HCT116 (cell line): ENCODE data around the gene CHSY1. TPM values are rescaled to one million over a fixed set of nuclear protein-coding genes. Genes with fewer than 3 reads are reported as not detected.

Experiments
- ATAC-seq: fragments of 200-7000 bp; cut with Tn5 transposase; 2 replicates; pipeline ENCODE4 v1.9.1; 2020; ENCODE audit warnings: mild to moderate bottlenecking, moderate library complexity
- BruUV-seq: library from RNA; stranded (reverse); fragments of 400-500 nt; replicated peaks from 2 replicates; lab custom pipeline; 2021; lab: Mats Ljungman, UMichigan
- CTCF ChIA-PET: fragments of 300-600 bp; sonication (Branson Sonifier 250); formaldehyde crosslinking; loops from one replicate; lab custom pipeline; 2021; ENCODE audit warnings: antibody characterized with exemption; lab: Charles Lee
- POLR2A ChIA-PET: fragments of 300-600, 350-600 bp; sonication (Branson Sonifier 250); formaldehyde crosslinking; loops from one replicate; lab custom pipeline; 2021; ENCODE audit warnings: antibody characterized with exemption; lab: Charles Lee
- RAD21 ChIA-PET, 2 experiments: fragments of 300-600 bp; sonication (Branson Sonifier 250); formaldehyde crosslinking; loops; one replicate each; lab custom pipeline; 2023; ENCODE audit warnings: low total read pairs in 2 of 2; ENCODE audit not compliant: uncharacterized antibody in 2 of 2, unreplicated experiment in 2 of 2, low non-redundant PET in 1 of 2; lab: Charles Lee
- DNase-seq: peaks from one replicate; pipeline ENCODE4 v3.0.0-alpha.2; 2010; ENCODE audit warnings: low read depth, low spot score
- H2AFZ ChIP-seq: fragments of 200-600 bp; shearing (Covaris generic), sonication (generic); 2 replicates; pipeline ENCODE4 v1.6.1; 2017; ENCODE audit warnings: low read depth, mixed run types, mixed read lengths, antibody characterized with exemption, low read length; ENCODE audit not compliant: poor library complexity, severe bottlenecking
- H3K27ac ChIP-seq: 2 replicates; pipeline ENCODE4 v1.5.1; 2012; ENCODE audit warnings: low read depth, low read length
- H3K27me3 ChIP-seq: fragments of 200-600 bp; sonication (generic); 2 replicates; pipeline ENCODE4 v1.6.1; 2016; ENCODE audit warnings: mixed run types, low read length, mixed read lengths; ENCODE audit not compliant: insufficient read depth
- H3K36me3 ChIP-seq, 2 experiments: fragments of 200-500 bp in 1 of 2; fragments of 200-600 bp in 1 of 2; sonication (Bioruptor generic) in 1 of 2; sonication (generic) in 1 of 2; 2 replicates each; pipeline versions ENCODE4 v1.5.1 to v1.6.1; 2014 to 2016; ENCODE audit warnings: low read length in 2 of 2, inconsistent platforms in 1 of 2, mixed read lengths in 1 of 2, mixed run types in 1 of 2; ENCODE audit not compliant: insufficient read depth in 2 of 2, control insufficient read depth in 1 of 2
- H3K4me1 ChIP-seq, 2 experiments: fragments of 200-600 bp in 1 of 2; sonication (generic) in 1 of 2; 2 replicates each; pipeline versions ENCODE4 v1.5.1 to v1.6.1; 2012 to 2017; ENCODE audit warnings: low read length in 2 of 2, inconsistent platforms in 1 of 2, mild to moderate bottlenecking in 1 of 2, mixed read lengths in 1 of 2, mixed run types in 1 of 2, moderate library complexity in 1 of 2; ENCODE audit not compliant: insufficient read depth in 2 of 2, control insufficient read depth in 1 of 2
- H3K4me2 ChIP-seq: fragments of 200-600 bp; sonication (generic); 2 replicates; pipeline ENCODE4 v1.6.1; 2017; ENCODE audit warnings: mixed run types, low read length, mixed read lengths
- H3K4me3 ChIP-seq, 2 experiments: fragments of 200-600 bp in 1 of 2; sonication (generic) in 1 of 2; replicated peaks in 1 of 2; 2 replicates each; pipeline ENCODE4 v1.5.1; 2011 to 2016; ENCODE audit warnings: low read length in 2 of 2, control low read depth in 1 of 2, low read depth in 1 of 2, mild to moderate bottlenecking in 1 of 2, mixed read lengths in 1 of 2, mixed run types in 1 of 2
- H3K79me2 ChIP-seq: fragments of 200-600 bp; sonication (generic); 2 replicates; pipeline ENCODE4 v1.6.1; 2017; ENCODE audit warnings: mild to moderate bottlenecking, mixed run types, low read length, moderate library complexity, mixed read lengths; ENCODE audit not compliant: insufficient read depth
- H3K9ac ChIP-seq: fragments of 200-600 bp; sonication (generic); 2 replicates; pipeline ENCODE4 v1.6.1; 2016; ENCODE audit warnings: low read length, mixed read lengths
- H3K9me2 ChIP-seq: fragments of 200-600 bp; sonication (generic), shearing (Covaris generic); 2 replicates; pipeline ENCODE4 v1.6.1; 2017; ENCODE audit warnings: mixed run types, mild to moderate bottlenecking, moderate library complexity; ENCODE audit not compliant: insufficient read depth
- H3K9me3 ChIP-seq, 2 experiments: fragments of 200-500 bp in 1 of 2; fragments of 200-600 bp in 1 of 2; sonication (Bioruptor generic) in 1 of 2; sonication (generic) in 1 of 2; 2 replicates each; pipeline ENCODE4 v1.6.1; 2014 to 2017; ENCODE audit warnings: low read length in 2 of 2, mixed read lengths in 2 of 2, inconsistent platforms in 1 of 2, low read depth in 1 of 2, mild to moderate bottlenecking in 1 of 2, mixed run types in 1 of 2, moderate library complexity in 1 of 2; ENCODE audit not compliant: control insufficient read depth in 1 of 2, insufficient read depth in 1 of 2
- H4K20me1 ChIP-seq: fragments of 200-600 bp; sonication (generic), shearing (Covaris generic); 2 replicates; pipeline ENCODE4 v1.6.1; 2017; ENCODE audit warnings: mixed run types, mild to moderate bottlenecking, moderate library complexity; ENCODE audit not compliant: insufficient read depth
- ATF3 ChIP-seq: IDR thresholded peaks from 2 replicates; pipeline ENCODE4 v1.6.1; 2012
- CEBPB ChIP-seq: IDR thresholded peaks from 2 replicates; pipeline ENCODE4 v1.6.1; 2012; ENCODE audit warnings: low read depth
- CTCF ChIP-seq, 3 experiments: fragments of 200-600 bp in 1 of 3; sonication (generic) in 1 of 3; IDR thresholded peaks in 2 of 3; conservative IDR thresholded peaks in 1 of 3; 2 replicates each; pipeline ENCODE4 v1.5.1; 2012 to 2017; ENCODE audit warnings: low read depth in 2 of 3, low read length in 2 of 3, antibody characterized with exemption in 1 of 3, borderline replicate concordance in 1 of 3, control low read depth in 1 of 3, mild to moderate bottlenecking in 1 of 3, mixed read lengths in 1 of 3, mixed run types in 1 of 3, moderate library complexity in 1 of 3; ENCODE audit not compliant: insufficient read depth in 1 of 3
- EGR1 ChIP-seq: IDR thresholded peaks from 2 replicates; pipeline ENCODE4 v1.6.1; 2012; ENCODE audit warnings: low read depth
- ELF1 ChIP-seq: IDR thresholded peaks from 2 replicates; pipeline ENCODE4 v1.6.1; 2012; ENCODE audit warnings: low read depth, borderline replicate concordance
- FOSL1 ChIP-seq: IDR thresholded peaks from 2 replicates; pipeline ENCODE4 v1.6.1; 2012; ENCODE audit warnings: low read depth
- JUND ChIP-seq: IDR thresholded peaks from 2 replicates; pipeline ENCODE4 v1.6.1; 2012
- POLR2A ChIP-seq: IDR thresholded peaks from 2 replicates; pipeline ENCODE4 v1.7.0; 2011; ENCODE audit warnings: borderline replicate concordance; ENCODE audit not compliant: insufficient read depth, insufficient read length; ENCODE audit errors: extremely low read depth
- REST ChIP-seq: IDR thresholded peaks from 2 replicates; pipeline ENCODE4 v1.6.1; 2012; ENCODE audit warnings: low read depth
- SP1 ChIP-seq: IDR thresholded peaks from 2 replicates; pipeline ENCODE4 v1.6.1; 2012; ENCODE audit warnings: low read depth
- YY1 ChIP-seq: IDR thresholded peaks from 2 replicates; pipeline ENCODE4 v1.6.1; 2011; ENCODE audit warnings: low read length, low read depth, moderate library complexity, mild to moderate bottlenecking; ENCODE audit not compliant: insufficient replicate concordance; ENCODE audit errors: extremely low read depth
- ZFX ChIP-seq: fragments of 450-650 bp; IDR thresholded peaks from 2 replicates; pipeline ENCODE4 v1.6.1; 2017
- ZNF274 ChIP-seq: fragments of 200-500 bp; sonication (Bioruptor generic); IDR thresholded peaks from 2 replicates; pipeline ENCODE4 v1.6.1; 2014; ENCODE audit warnings: mild to moderate bottlenecking, low read depth, low read length, inconsistent platforms
- intact Hi-C: fragments of 100-400 bp; cut with micrococcal nuclease; formaldehyde crosslinking; loops from 2 replicates; pipeline ENCODE4 v1.10.0; 2022
- total RNA-seq: library from RNA; stranded (reverse); gene quantifications from one replicate; pipeline ENCODE4 v1.2.1, GENCODE V29; 2021; ENCODE audit not compliant: unreplicated experiment

The CHSY1 gene
- total RNA-seq, 1 experiment from 2014 or later, result 25.4 TPM

DNA sequence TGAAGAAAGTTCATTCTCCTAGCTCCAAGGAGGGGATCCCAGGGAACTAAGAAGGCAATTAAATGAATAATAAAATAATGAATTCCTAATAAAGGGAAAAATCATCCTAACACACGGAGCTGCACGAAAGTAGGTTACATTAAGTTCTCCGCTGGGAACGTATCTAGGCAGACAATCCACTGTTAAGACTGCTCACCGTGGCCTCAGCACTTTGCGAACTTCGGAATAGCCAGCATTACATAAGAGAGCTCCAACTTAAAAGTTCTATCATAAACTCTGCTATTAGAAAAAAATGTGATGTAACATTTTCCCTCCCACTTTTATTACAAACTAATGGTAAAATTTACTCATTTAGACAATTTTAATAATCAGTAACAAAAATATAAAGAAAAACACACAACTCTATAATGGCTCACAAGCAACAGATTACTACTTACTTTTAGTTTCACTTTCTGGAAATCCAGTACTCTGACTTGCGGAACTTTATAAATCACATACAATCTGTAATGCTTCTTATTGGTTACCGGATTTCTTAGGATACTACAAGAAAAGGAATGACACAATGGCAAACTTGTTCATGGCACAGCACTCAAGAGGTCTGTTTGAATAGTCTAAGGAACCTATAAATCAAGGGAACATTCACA is 34.7 kb upstream of the CHSY1 start:
- H3K4me3 ChIP-seq, result no peak overlapping the region
- no peak overlapping the region for H3K4me2 ChIP-seq
- CTCF ChIA-PET, result no interaction called here
- H4K20me1 ChIP-seq, result peaks cover 34% of the 10 kb centered on the region; the same call in 1 of the 2 replicates
- ATAC-seq (no peak), DNase-seq (no peak)
- POLR2A ChIA-PET, result no interaction called here
- intact Hi-C loops, result no loop called here
- no peak overlapping the region for H3K27ac ChIP-seq
- no peaks in the 10 kb centered on the region for H3K9me3 ChIP-seq
- H3K9me2 ChIP-seq, result no peaks in the 10 kb centered on the region
- peaks cover 82% of the 10 kb centered on the region for H3K79me2 ChIP-seq
- no peak overlapping the region for H3K9ac ChIP-seq
- TF ChIP-seq SP1 (no peak), CEBPB (no peak), JUND (no peak), REST (no peak), YY1 (no peak), ELF1 (no peak), ZNF274 (no peak), ZFX (no peak), EGR1 (no peak), ATF3 (no peak), CTCF (IDR thresholded peaks at IDR 0.05 in 2 of 3, conservative IDR thresholded peaks at IDR 0.05 in 1 of 3; ENCODE audit: borderline replicate concordance in 1 of 3, insufficient read depth in 1 of 3, low read depth in 2 of 3, low read length in 2 of 3) (no peak), POLR2A (no peak), FOSL1 (no peak)
- RAD21 ChIA-PET, result no interaction called here
- H3K27me3 ChIP-seq, result no peaks in the 10 kb centered on the region
- H3K36me3 ChIP-seq, result peaks cover 61 to 66% of the 10 kb centered on the region in 2 experiments
- peaks cover 0 to 13% of the 10 kb centered on the region in 2 experiments; a peak in 2 of 4 replicates for H3K4me1 ChIP-seq
- BruUV-seq, result no TSS peak
- no peak overlapping the region for H2AFZ ChIP-seq
